Measurements from ENCODE around the gene DGKI. TPM values are rescaled to one million over a fixed set of nuclear protein-coding genes. Genes with fewer than 3 reads are reported as not detected.

The DGKI gene
- total RNA-seq, 1 experiment from 2014 or later, result 0.55 TPM

GRCh38 chr7:137396051-137396450 lies 450.7 kb downstream of the DGKI start:
- Histone ChIP-seq H2BK120ac (ENCODE audit: low read depth, low read length, poor library complexity, severe bottlenecking) (no peak overlapping the region), H2BK20ac (ENCODE audit: low read depth, low read length, poor library complexity, severe bottlenecking) (no peak overlapping the region), H3K79me2 (ENCODE audit: insufficient read depth, low read length) (no peaks in the 10 kb centered on the region), H3K56ac (ENCODE audit: insufficient read length, low read depth, low read length) (no peak overlapping the region), H2AK5ac (ENCODE audit: insufficient read length, low read length) (no peak overlapping the region), H3K9ac (ENCODE audit: extremely low read depth, insufficient read length, low read length) (no peak overlapping the region), H2BK15ac (ENCODE audit: low read depth, low read length) (no peak overlapping the region), H3K23ac (ENCODE audit: insufficient read length, low read depth, low read length) (no peak overlapping the region), H2BK12ac (ENCODE audit: insufficient read length, low read depth, low read length) (no peak overlapping the region), H3K4me1 (ENCODE audit: insufficient read depth, low read length) (no peaks in the 10 kb centered on the region; the same call in 1 of the 2 replicates), H4K8ac (replicated peaks; ENCODE audit: insufficient read length, low read depth, low read length) (no peak overlapping the region), H4K20me1 (ENCODE audit: control insufficient read depth, insufficient read depth, insufficient read length) (no peaks in the 10 kb centered on the region), H3K23me2 (ENCODE audit: insufficient read length, low read depth, low read length, poor library complexity, severe bottlenecking) (no peaks in the 10 kb centered on the region), H3K18ac (ENCODE audit: insufficient read length, low read depth, low read length) (no peak overlapping the region), H3K79me1 (ENCODE audit: insufficient read depth, low read depth, low read length, poor library complexity, severe bottlenecking) (no peaks in the 10 kb centered on the region), H4K91ac (ENCODE audit: insufficient read length, low read depth, low read length) (no peak overlapping the region), H3K9me3 (ENCODE audit: control insufficient read depth, low read depth, low read length) (no peaks in the 10 kb centered on the region), H3K27ac (ENCODE audit: insufficient read length, low read depth, low read length) (no peak overlapping the region), H4K5ac (ENCODE audit: insufficient read length, low read depth, low read length) (no peak overlapping the region), H3K4me2 (ENCODE audit: insufficient read depth, insufficient read length, low read length) (no peak overlapping the region), H3T11ph (ENCODE audit: low read length) (no peak overlapping the region), H3K14ac (ENCODE audit: insufficient read depth, low read length) (no peak overlapping the region), H2BK5ac (ENCODE audit: insufficient read length, low read length) (no peak overlapping the region), H3K4ac (ENCODE audit: low read depth, low read length) (no peak overlapping the region), H3K27me3 (ENCODE audit: insufficient read depth, low read length) (no peaks in the 10 kb centered on the region), H2AFZ (ENCODE audit: low read length) (no peak overlapping the region)
- H3K27me3 Mint-ChIP-seq (ENCODE audit: low read depth), result no peaks in the 10 kb centered on the region
- no peak overlapping the region for H3K4me3 Mint-ChIP-seq
- DNase-seq, result no peak
- peaks cover 7 to 14% of the 10 kb centered on the region in 2 experiments for H3K4me1 Mint-ChIP-seq
- WGBS (ENCODE audit: extremely low coverage, insufficient read length, low lambda C conversion rate), result no CpG with 5 or more reads among the region's 4 CpGs
- H3K27ac Mint-ChIP-seq, result no peak overlapping the region
- TF ChIP-seq CTCF (conservative IDR thresholded peaks at IDR 0.05), result no peak
- H3K36me3 Mint-ChIP-seq (ENCODE audit: insufficient read depth in 1 of 3, low read depth in 3 of 3), result no peaks in the 10 kb centered on the region; a peak in 1 of 7 replicates
- no peaks in the 10 kb centered on the region for H3K9me3 Mint-ChIP-seq
